ENCODE measurements around the gene RERG.

The RERG gene

DNA sequence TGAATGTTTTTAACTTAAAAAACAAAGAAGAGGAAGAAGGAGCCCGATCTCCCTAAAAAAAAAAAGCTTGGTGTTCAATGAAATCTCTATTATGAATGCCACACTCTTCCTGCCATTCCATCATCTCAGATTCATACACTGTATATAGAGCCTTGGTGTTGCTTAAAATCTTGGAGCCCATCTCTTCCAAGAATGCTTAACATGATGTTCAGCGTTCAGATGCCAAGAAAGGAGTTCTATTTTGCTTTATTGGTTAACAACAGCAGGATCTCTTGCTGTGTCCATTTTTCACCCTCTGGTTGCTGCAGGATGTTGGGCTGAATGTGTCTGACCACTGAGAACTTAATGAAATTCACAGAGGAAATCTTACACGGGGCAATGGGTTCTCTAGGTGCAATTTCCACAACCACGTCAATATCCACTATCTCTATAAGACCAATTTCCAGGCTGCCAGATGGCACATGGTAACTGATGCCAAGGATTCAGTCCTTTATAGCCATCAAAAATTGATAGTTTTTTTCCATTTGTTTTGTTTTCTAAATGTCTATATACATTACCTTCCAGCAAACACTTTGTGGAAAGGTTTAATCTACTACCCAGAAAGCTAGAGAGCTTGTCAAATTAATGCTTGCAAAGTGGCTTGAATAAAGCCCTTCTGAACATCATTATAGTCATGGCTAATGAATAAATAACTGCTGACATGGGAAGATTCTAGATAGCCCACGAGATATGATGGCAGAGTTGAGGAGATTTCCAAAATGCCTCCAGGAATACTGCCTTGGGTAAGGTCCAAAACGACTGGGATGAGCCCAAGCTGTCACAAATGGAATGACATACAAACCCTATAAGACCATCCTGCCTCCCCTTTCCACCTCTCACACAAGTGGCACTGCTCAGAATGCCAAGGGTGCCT lies 26.5 kb downstream of the RERG start:
- no peak overlapping the region for H3K4me3 ChIP-seq (ENCODE audit: low read length)
- H2AFZ ChIP-seq (ENCODE audit: low read length) = no peak overlapping the region
- no peak overlapping the region for H3K9ac ChIP-seq (ENCODE audit: low read length)
- H3K36me3 ChIP-seq (replicated peaks; ENCODE audit: insufficient read depth, low read length) = no peaks in the 10 kb centered on the region
- no peaks in the 10 kb centered on the region for H3K9me3 ChIP-seq (replicated peaks; ENCODE audit: insufficient read depth, low read length)
- TF ChIP-seq CTCF (IDR thresholded peaks at IDR 0.05; ENCODE audit: low read length) (no peak), EZH2 (optimal IDR thresholded peaks at IDR 0.05; ENCODE audit: low read depth, low read length) (no peak), EZH2phosphoT487 (IDR thresholded peaks at IDR 0.05; ENCODE audit: low read length) (no peak)
- H3K79me2 ChIP-seq (ENCODE audit: low read length) = no peaks in the 10 kb centered on the region
- H3K9me2 ChIP-seq (replicated peaks; ENCODE audit: insufficient read depth, low read length) = no peaks in the 10 kb centered on the region
- H4K20me1 ChIP-seq (ENCODE audit: insufficient read depth, low read length) = no peaks in the 10 kb centered on the region
- no peaks in the 10 kb centered on the region for H3F3A ChIP-seq (ENCODE audit: insufficient read depth, low read length)
- no peak overlapping the region for H3K27ac ChIP-seq (ENCODE audit: low read length)
- no peaks in the 10 kb centered on the region for H3K4me1 ChIP-seq (ENCODE audit: low read length)
- H3K4me2 ChIP-seq (ENCODE audit: low read depth, low read length) = no peak overlapping the region
- H3K27me3 ChIP-seq (replicated peaks; ENCODE audit: insufficient read depth, low read length) = no peaks in the 10 kb centered on the region
- no peak for DNase-seq

GRCh38 chr12:15193946-15194345 lies 27.3 kb downstream of the RERG start:
- no peak for DNase-seq
- H3K36me3 ChIP-seq (replicated peaks; ENCODE audit: insufficient read depth, low read length) = no peaks in the 10 kb centered on the region
- H2AFZ ChIP-seq (ENCODE audit: low read length) = no peak overlapping the region
- H3F3A ChIP-seq (ENCODE audit: insufficient read depth, low read length) = no peaks in the 10 kb centered on the region
- H3K79me2 ChIP-seq (ENCODE audit: low read length) = no peaks in the 10 kb centered on the region
- no peak for TF ChIP-seq CTCF (IDR thresholded peaks at IDR 0.05; ENCODE audit: low read length)
- TF ChIP-seq EZH2phosphoT487 (IDR thresholded peaks at IDR 0.05; ENCODE audit: low read length) = no peak
- TF ChIP-seq EZH2 (optimal IDR thresholded peaks at IDR 0.05; ENCODE audit: low read depth, low read length) = no peak
- H3K27ac ChIP-seq (ENCODE audit: low read length) = no peak overlapping the region
- H3K9ac ChIP-seq (ENCODE audit: low read length) = no peak overlapping the region
- no peak overlapping the region for H3K4me2 ChIP-seq (ENCODE audit: low read depth, low read length)
- no peaks in the 10 kb centered on the region for H3K27me3 ChIP-seq (replicated peaks; ENCODE audit: insufficient read depth, low read length)
- H3K9me2 ChIP-seq (replicated peaks; ENCODE audit: insufficient read depth, low read length) = no peaks in the 10 kb centered on the region
- no peaks in the 10 kb centered on the region for H4K20me1 ChIP-seq (ENCODE audit: insufficient read depth, low read length)
- H3K4me3 ChIP-seq (ENCODE audit: low read length) = no peak overlapping the region
- no peaks in the 10 kb centered on the region for H3K4me1 ChIP-seq (ENCODE audit: low read length)
- no peaks in the 10 kb centered on the region for H3K9me3 ChIP-seq (replicated peaks; ENCODE audit: insufficient read depth, low read length)

DNA sequence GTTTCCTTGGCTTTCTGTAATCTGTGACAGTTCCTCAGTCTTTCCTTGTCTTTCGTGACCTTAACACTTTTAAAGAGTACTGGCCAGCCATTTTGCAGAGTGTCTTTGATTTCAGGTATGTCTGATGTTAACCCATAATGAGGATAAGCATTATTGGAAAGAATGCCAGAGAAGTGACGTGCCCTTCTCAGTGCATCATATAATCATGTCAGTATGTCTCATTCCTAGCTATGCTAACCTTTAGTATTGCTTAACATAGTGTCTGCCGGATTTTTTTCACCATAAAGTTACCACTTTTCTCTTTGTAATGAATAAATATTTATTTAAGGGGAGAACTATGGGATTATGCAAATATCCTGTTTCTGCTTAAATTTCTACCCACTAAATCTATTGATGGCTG lies 28.5 kb downstream of the RERG start:
- H3K4me2 ChIP-seq (ENCODE audit: low read depth, low read length) = no peak overlapping the region
- H3F3A ChIP-seq (ENCODE audit: insufficient read depth, low read length) = no peaks in the 10 kb centered on the region
- H3K4me3 ChIP-seq (ENCODE audit: low read length) = no peak overlapping the region
- no peak overlapping the region for H3K27ac ChIP-seq (ENCODE audit: low read length)
- no peak for DNase-seq
- H3K9ac ChIP-seq (ENCODE audit: low read length) = no peak overlapping the region
- H3K27me3 ChIP-seq (replicated peaks; ENCODE audit: insufficient read depth, low read length) = no peaks in the 10 kb centered on the region
- no peaks in the 10 kb centered on the region for H3K4me1 ChIP-seq (ENCODE audit: low read length)
- H3K9me2 ChIP-seq (replicated peaks; ENCODE audit: insufficient read depth, low read length) = no peaks in the 10 kb centered on the region
- no peak for TF ChIP-seq CTCF (IDR thresholded peaks at IDR 0.05; ENCODE audit: low read length)
- no peak for TF ChIP-seq EZH2phosphoT487 (IDR thresholded peaks at IDR 0.05; ENCODE audit: low read length)
- no peak for TF ChIP-seq EZH2 (optimal IDR thresholded peaks at IDR 0.05; ENCODE audit: low read depth, low read length)
- H2AFZ ChIP-seq (ENCODE audit: low read length) = no peak overlapping the region
- H3K36me3 ChIP-seq (replicated peaks; ENCODE audit: insufficient read depth, low read length) = no peaks in the 10 kb centered on the region
- H3K79me2 ChIP-seq (ENCODE audit: low read length) = no peaks in the 10 kb centered on the region
- H4K20me1 ChIP-seq (ENCODE audit: insufficient read depth, low read length) = no peaks in the 10 kb centered on the region
- no peaks in the 10 kb centered on the region for H3K9me3 ChIP-seq (replicated peaks; ENCODE audit: insufficient read depth, low read length)
